ENCODE data around the gene IKBKG. TPM values are rescaled to one million over a fixed set of nuclear protein-coding genes. Genes with fewer than 3 reads are reported as not detected.

Gene IKBKG
- total RNA-seq, 3 donors from 2014 or later, result 26.7 to 36.3 (median 30.3) TPM

- intact Hi-C loops (cut with DNase I, micrococcal nuclease), result no loop called here
Observed at GRCh38 chrX:154506483-154507332, 40.7 kb upstream of the IKBKG start.

GRCh38 chrX:154507673-154508383 lies 39.6 kb upstream of the IKBKG start:
- TF ChIP-seq CTCF (IDR thresholded peaks at IDR 0.05), result no peak
- H3K9me3 ChIP-seq, result no peaks in the 10 kb centered on the region
- ATAC-seq (no peak), DNase-seq (no peak)
- H3K4me1 ChIP-seq (ENCODE audit: low read depth), result no peaks in the 10 kb centered on the region
- H3K4me3 ChIP-seq, result no peak overlapping the region
- no peaks in the 10 kb centered on the region for H3K36me3 ChIP-seq (ENCODE audit: low read depth)
- intact Hi-C loops (cut with DNase I, micrococcal nuclease), result no loop called here

More at GRCh38 chrX:154506483-154507332, 40.7 kb upstream of the IKBKG start:
- ATAC-seq (peak; percentile 15), DNase-seq (no peak)
- Histone ChIP-seq H3K36me3 (ENCODE audit: low read depth) (no peaks in the 10 kb centered on the region), H3K4me1 (ENCODE audit: low read depth) (no peaks in the 10 kb centered on the region), H3K9me3 (no peaks in the 10 kb centered on the region), H3K4me3 (no peak overlapping the region)
- TF ChIP-seq CTCF (IDR thresholded peaks at IDR 0.05), result no peak

GRCh38 chrX:154508384-154508745 lies 39.1 kb upstream of the IKBKG start:
- no peaks in the 10 kb centered on the region for H3K4me1 ChIP-seq (ENCODE audit: low read depth)
- no peak for TF ChIP-seq CTCF (IDR thresholded peaks at IDR 0.05)

GRCh38 chrX:154509455-154509854 lies 38.0 kb upstream of the IKBKG start:
- intact Hi-C loops (cut with DNase I, micrococcal nuclease), result no loop called here
- DNase-seq (no peak), ATAC-seq (no peak)
- no peak for TF ChIP-seq CTCF (IDR thresholded peaks at IDR 0.05)
- no peak overlapping the region for H3K4me3 ChIP-seq
- no peaks in the 10 kb centered on the region for H3K4me1 ChIP-seq (ENCODE audit: low read depth)
- H3K36me3 ChIP-seq (ENCODE audit: low read depth), result no peaks in the 10 kb centered on the region
- no peaks in the 10 kb centered on the region for H3K9me3 ChIP-seq

More at GRCh38 chrX:154508384-154508745, 39.1 kb upstream of the IKBKG start:
- ATAC-seq (no peak), DNase-seq (no peak)
- intact Hi-C loops (cut with DNase I, micrococcal nuclease), result no loop called here
- H3K4me3 ChIP-seq, result no peak overlapping the region
- no peaks in the 10 kb centered on the region for H3K36me3 ChIP-seq (ENCODE audit: low read depth)
- H3K9me3 ChIP-seq, result no peaks in the 10 kb centered on the region

- Histone ChIP-seq H3K4me1 (ENCODE audit: low read depth) (no peaks in the 10 kb centered on the region), H3K36me3 (ENCODE audit: low read depth) (no peaks in the 10 kb centered on the region), H3K9me3 (no peaks in the 10 kb centered on the region), H3K4me3 (no peak overlapping the region)
- ATAC-seq (no peak), DNase-seq (no peak)
- no peak for TF ChIP-seq CTCF (IDR thresholded peaks at IDR 0.05)
- intact Hi-C loops (cut with DNase I, micrococcal nuclease), result no loop called here
Observed at GRCh38 chrX:154511761-154512160, 35.7 kb upstream of the IKBKG start.
